Parathyroid adenoma (tissue), 2 donors: ENCODE results near the gene NAPA.

Experiments
- H2AFZ ChIP-seq: fragments of 300-600 bp; sonication (generic); one replicate; pipeline ENCODE4 v1.7.0; 2017; ENCODE audit warnings: antibody characterized with exemption, mild to moderate bottlenecking
- H3K27ac ChIP-seq: fragments of 300-600 bp; sonication (generic); one replicate; pipeline ENCODE4 v1.7.0; 2017
- H3K27me3 ChIP-seq: fragments of 300-600 bp; sonication (generic); one replicate; pipeline ENCODE4 v1.7.0; 2017; ENCODE audit warnings: low read length; ENCODE audit not compliant: control insufficient read depth, insufficient read depth
- H3K36me3 ChIP-seq: fragments of 300-600 bp; sonication (generic); one replicate; pipeline ENCODE4 v1.7.0; 2017; ENCODE audit warnings: low read length; ENCODE audit not compliant: control insufficient read depth, insufficient read depth
- H3K4me1 ChIP-seq: fragments of 300-600 bp; sonication (generic); one replicate; pipeline ENCODE4 v1.7.0; 2017; ENCODE audit warnings: control low read depth
- H3K4me2 ChIP-seq: fragments of 300-600 bp; sonication (generic); one replicate; pipeline ENCODE4 v1.7.0; 2017; ENCODE audit warnings: low read length
- H3K4me3 ChIP-seq: fragments of 300-600 bp; sonication (generic); one replicate; pipeline ENCODE4 v1.7.0; 2017; ENCODE audit warnings: low read depth, low read length
- H3K79me2 ChIP-seq: fragments of 300-600 bp; sonication (generic); one replicate; pipeline ENCODE4 v1.7.0; 2017; ENCODE audit warnings: control low read depth
- H3K9ac ChIP-seq: fragments of 300-600 bp; sonication (generic); one replicate; pipeline ENCODE4 v1.7.0; 2017; ENCODE audit warnings: mild to moderate bottlenecking
- H3K9me3 ChIP-seq: fragments of 300-600 bp; sonication (generic); one replicate; pipeline ENCODE4 v1.7.0; 2017; ENCODE audit warnings: low read length; ENCODE audit not compliant: control insufficient read depth
- CTCF ChIP-seq: fragments of 300-600 bp; sonication (generic); IDR thresholded peaks from one replicate; pipeline ENCODE4 v1.7.0; 2017; ENCODE audit warnings: antibody characterized with exemption, mild to moderate bottlenecking
- donor health status: primary hyperparathyroidism.

NAPA gene

DNA sequence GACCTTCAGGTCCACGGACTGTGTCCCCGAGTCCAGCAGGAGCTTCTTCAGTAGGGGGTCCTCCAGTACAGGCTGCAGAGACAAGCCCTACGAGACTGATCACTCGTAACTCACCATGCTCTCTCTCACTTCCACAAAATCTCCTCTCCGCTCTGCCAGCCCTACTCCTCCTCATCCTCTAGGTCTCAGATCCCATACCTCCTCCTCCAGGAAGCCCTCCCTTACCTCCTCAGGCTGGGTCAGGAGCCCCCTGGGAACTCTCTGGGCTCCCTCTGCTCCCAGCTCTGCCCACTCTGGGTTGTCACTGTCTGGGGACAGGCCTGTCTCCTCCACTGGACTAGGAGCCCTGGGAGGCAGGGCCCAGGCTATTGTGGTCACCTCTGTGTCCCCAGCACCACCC, 23.9 kb upstream of the NAPA start:
- Histone ChIP-seq H3K9me3 (no peaks in the 10 kb centered on the region), H3K27ac (no peak overlapping the region), H2AFZ (no peak overlapping the region), H3K27me3 (no peaks in the 10 kb centered on the region), H3K36me3 (no peaks in the 10 kb centered on the region), H3K4me1 (no peaks in the 10 kb centered on the region), H3K4me3 (no peak overlapping the region), H3K79me2 (no peaks in the 10 kb centered on the region), H3K4me2 (no peak overlapping the region), H3K9ac (no peak overlapping the region)
- no peak for TF ChIP-seq CTCF

- H3K4me1 ChIP-seq = no peaks in the 10 kb centered on the region
- no peak overlapping the region for H3K27ac ChIP-seq
- H3K27me3 ChIP-seq = no peaks in the 10 kb centered on the region
- H3K9ac ChIP-seq = no peak overlapping the region
- no peak overlapping the region for H3K4me2 ChIP-seq
- no peak overlapping the region for H3K4me3 ChIP-seq
- H2AFZ ChIP-seq = no peak overlapping the region
- H3K9me3 ChIP-seq = no peaks in the 10 kb centered on the region
- TF ChIP-seq CTCF = no peak
- H3K79me2 ChIP-seq = no peaks in the 10 kb centered on the region
- no peaks in the 10 kb centered on the region for H3K36me3 ChIP-seq
These were observed 22.6 kb upstream of the NAPA start for GRCh38 chr19:47537493-47537892.

DNA sequence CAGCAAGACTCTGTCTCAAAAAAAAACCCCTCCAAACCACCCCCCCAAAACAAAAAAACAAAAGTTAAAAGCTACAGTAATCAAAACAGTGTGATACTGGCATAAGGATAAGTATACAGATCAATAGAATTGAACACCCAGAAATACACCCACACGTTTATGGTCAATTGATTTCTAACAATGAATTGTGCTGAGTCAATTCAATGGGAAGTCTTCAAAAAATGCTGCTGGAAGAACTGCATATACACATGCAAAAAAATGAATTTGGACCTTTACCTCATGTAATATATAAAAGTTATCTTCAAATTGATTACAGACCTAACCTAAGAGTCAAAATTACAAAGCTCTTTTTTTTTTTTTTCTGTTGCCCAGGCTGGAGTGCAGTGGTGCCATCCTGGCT, 19.8 kb upstream of the NAPA start:
- H2AFZ ChIP-seq = no peak overlapping the region
- H3K9ac ChIP-seq = no peak overlapping the region
- no peaks in the 10 kb centered on the region for H3K9me3 ChIP-seq
- H3K79me2 ChIP-seq = no peaks in the 10 kb centered on the region
- no peak overlapping the region for H3K4me3 ChIP-seq
- H3K4me2 ChIP-seq = no peak overlapping the region
- TF ChIP-seq CTCF = no peak
- H3K36me3 ChIP-seq = no peaks in the 10 kb centered on the region
- H3K27ac ChIP-seq = no peak overlapping the region
- no peaks in the 10 kb centered on the region for H3K4me1 ChIP-seq
- H3K27me3 ChIP-seq = no peaks in the 10 kb centered on the region

GRCh38 chr19:47531640-47532387, 17.0 kb upstream of the NAPA start:
- Histone ChIP-seq H3K4me3 (no peak overlapping the region), H3K4me2 (no peak overlapping the region), H3K27ac (no peak overlapping the region), H3K4me1 (no peaks in the 10 kb centered on the region), H2AFZ (peak overlapping the region; percentile 28), H3K9me3 (no peaks in the 10 kb centered on the region), H3K27me3 (no peaks in the 10 kb centered on the region), H3K36me3 (no peaks in the 10 kb centered on the region), H3K9ac (no peak overlapping the region), H3K79me2 (no peaks in the 10 kb centered on the region)
- no peak for TF ChIP-seq CTCF
